NCI-H2171 (cell line): ENCODE data around the gene LCE1A.

Source experiments
- DNase-seq: peaks from one replicate; lab custom pipeline; 2025; lab: John Stamatoyannopoulos, UW

LCE1A gene

GRCh38 chr1:152870831-152871730, 43.8 kb downstream of the LCE1A start:
- no peak for DNase-seq

- DNase-seq: no peak
These were observed 44.5 kb downstream of the LCE1A start for GRCh38 chr1:152871731-152872126.

DNA sequence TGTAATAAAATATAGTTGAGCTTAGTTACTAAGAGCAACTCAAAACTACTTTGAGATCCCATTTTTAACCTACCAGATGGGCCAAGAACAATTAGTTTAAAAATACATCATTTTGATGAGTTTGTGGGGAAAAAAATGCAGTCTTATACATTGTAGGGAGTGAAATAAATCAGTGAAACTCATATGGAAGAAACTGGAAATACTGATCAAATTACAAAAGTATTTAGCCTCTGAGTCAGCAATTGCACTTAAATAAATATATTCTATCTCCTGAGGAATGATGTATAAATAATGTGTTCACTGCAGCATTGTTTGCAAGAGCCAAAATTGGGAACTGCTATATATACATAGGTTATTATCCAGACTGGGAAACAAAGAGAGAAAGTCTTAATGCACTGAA, 46.2 kb downstream of the LCE1A start:
- DNase-seq: no peak

DNA sequence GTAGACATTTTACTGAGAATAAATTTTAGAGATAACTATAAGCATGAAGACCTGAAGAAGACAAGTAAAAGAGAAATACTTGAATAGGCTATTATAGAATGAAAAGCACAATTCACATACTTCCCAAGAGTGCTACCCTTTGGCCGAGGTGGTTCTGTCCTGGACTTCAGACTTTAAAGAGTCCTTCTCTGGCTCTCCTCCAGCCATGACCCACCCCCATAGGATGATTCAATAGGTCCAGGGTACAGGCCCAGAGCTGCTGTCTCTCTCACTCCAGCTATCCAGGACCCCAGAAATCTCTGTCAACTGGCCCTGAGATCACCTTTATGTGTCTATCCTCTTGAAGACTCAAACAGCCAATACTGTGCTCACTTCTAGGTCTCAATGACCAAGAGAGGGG, 49.6 kb downstream of the LCE1A start:
- no peak for DNase-seq
